ENCODE results near the gene UGT2A2. TPM values are rescaled to one million over a fixed set of nuclear protein-coding genes. Genes with fewer than 3 reads are reported as not detected.
"Not testable (repeated sequence)": the region's sequence is repeated elsewhere in the genome, so short reads cannot be mapped to it uniquely, and the experiment has no call there.

Gene UGT2A2
- total RNA-seq (not detected), polyA plus RNA-seq (not detected)

DNA sequence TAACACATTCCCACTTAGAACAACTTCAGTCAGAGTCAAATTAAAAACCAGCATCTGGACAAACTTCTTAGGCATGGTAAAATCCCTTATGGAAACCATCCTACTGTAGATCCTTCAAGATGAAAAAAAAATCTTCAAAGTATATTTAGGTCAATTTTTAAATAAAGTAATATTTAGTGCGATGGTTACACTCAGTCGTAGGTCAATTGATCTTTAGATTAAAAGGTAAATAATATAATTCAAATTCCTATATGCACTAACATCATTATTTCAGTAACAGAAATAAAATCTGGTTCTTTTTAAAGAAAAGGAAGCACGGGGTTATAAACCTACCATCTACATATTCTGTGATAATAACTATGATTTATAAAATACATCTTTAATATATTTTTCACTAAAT, at the start of gene UGT2A2:
Gene UGT2A2, minus strand, starts transcription at position 101 of the 400 bp plus-strand sequence. Its CDS starts 2 bp downstream, at position 99.
- intact Hi-C loops (cut with DNase I) = no loop called here
- no peaks in the 10 kb centered on the region for H3K4me1 ChIP-seq
- 91 to 95% methylated on average over 3 of the region's 3 CpGs for WGBS, 2 donors
- DNase-seq = no peak
- H3K36me3 ChIP-seq = no peaks in the 10 kb centered on the region
- no peak within 1 kb of the TSS for H3K4me3 ChIP-seq
- H3K9me3 ChIP-seq = no peaks in the 10 kb centered on the region
- TF ChIP-seq CTCF (IDR thresholded peaks at IDR 0.05) = no peak
- no peak for TF ChIP-seq POLR2AphosphoS5 (IDR thresholded peaks at IDR 0.05)
- TF ChIP-seq POLR2A (IDR thresholded peaks at IDR 0.05) = no peak
- TF ChIP-seq EP300 (IDR thresholded peaks at IDR 0.05) = no peak
- no peak within 1 kb of the TSS for H3K27ac ChIP-seq
- H3K27me3 ChIP-seq = no peaks in the 10 kb centered on the region

DNA sequence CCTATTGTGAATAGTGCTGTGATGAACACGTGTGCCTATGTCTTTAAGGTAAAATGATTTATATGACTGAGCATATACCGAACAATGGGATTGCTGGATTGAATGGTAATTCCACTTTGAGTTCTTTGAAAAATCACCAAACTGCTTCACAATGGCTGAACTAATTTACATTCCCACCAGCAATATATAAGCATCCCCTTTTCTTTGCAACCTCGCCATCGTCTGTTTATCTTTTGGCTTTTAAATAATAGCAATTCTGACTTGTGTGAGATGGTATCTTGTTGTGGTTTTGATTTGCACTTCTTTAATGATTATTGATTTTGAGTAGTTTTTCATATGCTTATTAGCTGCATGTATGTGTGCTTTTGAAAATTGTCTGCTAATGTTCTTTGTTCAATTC, 45.4 kb upstream of the UGT2A2 start:
- Histone ChIP-seq H3K36me3 (no peaks in the 10 kb centered on the region), H3K4me3 (no peak overlapping the region), H3K4me1 (no peaks in the 10 kb centered on the region), H3K27me3 (no peaks in the 10 kb centered on the region), H3K27ac (no peak overlapping the region), H3K9me3 (no peaks in the 10 kb centered on the region)
- no peak for DNase-seq
- WGBS, 2 donors = 61 to 66% methylated on average over 4 of the region's 4 CpGs
- TF ChIP-seq POLR2AphosphoS5 (IDR thresholded peaks at IDR 0.05) = no peak
- no peak for TF ChIP-seq EP300 (IDR thresholded peaks at IDR 0.05)
- TF ChIP-seq POLR2A (IDR thresholded peaks at IDR 0.05) = no peak
- no peak for TF ChIP-seq CTCF (IDR thresholded peaks at IDR 0.05)
- intact Hi-C loops (cut with DNase I) = no loop called here

DNA sequence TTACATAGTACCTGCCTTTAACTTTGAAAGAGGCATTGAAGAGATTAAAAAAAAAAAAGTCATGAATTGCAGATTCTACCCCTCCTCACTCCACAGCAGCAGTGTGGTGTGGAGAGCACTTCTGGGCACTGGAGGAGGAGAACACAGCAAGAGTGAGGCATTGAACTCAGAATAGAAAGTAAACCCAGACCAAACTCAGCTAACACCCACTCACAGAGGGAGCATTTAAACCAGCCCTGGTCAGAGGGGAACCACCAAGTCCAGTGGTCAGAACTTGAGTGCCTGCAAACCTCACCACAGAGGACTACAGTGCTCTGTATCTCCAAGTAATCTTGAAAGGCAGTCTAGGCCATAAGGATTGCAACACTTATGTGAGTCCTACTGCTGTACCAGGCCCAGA, 29.2 kb upstream of the UGT2A2 start:
- Histone ChIP-seq H3K27me3 (no peaks in the 10 kb centered on the region), H3K27ac (no peak overlapping the region), H3K4me3 (no peak overlapping the region), H3K36me3 (no peaks in the 10 kb centered on the region), H3K9me3 (no peaks in the 10 kb centered on the region), H3K4me1 (no peaks in the 10 kb centered on the region)
- TF ChIP-seq POLR2A (IDR thresholded peaks at IDR 0.05) = no peak
- no peak for TF ChIP-seq CTCF (IDR thresholded peaks at IDR 0.05)
- no peak for TF ChIP-seq EP300 (IDR thresholded peaks at IDR 0.05)
- no peak for TF ChIP-seq POLR2AphosphoS5 (IDR thresholded peaks at IDR 0.05)
- intact Hi-C loops (cut with DNase I) = no loop called here
- no peak for DNase-seq

DNA sequence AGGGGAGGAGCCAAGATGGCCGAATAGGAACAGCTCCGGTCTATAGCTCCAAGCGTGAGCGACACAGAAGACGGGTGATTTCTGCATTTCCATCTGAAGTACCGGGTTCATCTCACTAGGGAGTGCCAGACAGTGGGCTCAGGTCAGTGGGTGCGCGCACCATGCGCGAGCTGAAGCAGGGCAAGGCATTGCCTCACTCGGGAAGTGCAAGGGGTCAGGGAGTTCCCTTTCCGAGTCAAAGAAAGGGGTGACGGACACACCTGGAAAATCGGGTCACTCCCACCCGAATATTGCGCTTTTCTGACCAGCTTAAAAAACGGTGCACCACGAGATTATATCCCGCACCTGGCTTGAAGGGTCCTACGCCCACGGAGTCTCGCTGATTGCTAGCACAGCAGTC, 24.6 kb upstream of the UGT2A2 start:
- H3K27ac ChIP-seq; H3K27me3 ChIP-seq; H3K4me3 ChIP-seq; H3K4me1 ChIP-seq; DNase-seq; H3K36me3 ChIP-seq; H3K9me3 ChIP-seq; intact Hi-C loops (cut with DNase I): not testable (repeated sequence)
- 86 to 96% methylated on average over 22 of the region's 22 CpGs for WGBS, 2 donors

DNA sequence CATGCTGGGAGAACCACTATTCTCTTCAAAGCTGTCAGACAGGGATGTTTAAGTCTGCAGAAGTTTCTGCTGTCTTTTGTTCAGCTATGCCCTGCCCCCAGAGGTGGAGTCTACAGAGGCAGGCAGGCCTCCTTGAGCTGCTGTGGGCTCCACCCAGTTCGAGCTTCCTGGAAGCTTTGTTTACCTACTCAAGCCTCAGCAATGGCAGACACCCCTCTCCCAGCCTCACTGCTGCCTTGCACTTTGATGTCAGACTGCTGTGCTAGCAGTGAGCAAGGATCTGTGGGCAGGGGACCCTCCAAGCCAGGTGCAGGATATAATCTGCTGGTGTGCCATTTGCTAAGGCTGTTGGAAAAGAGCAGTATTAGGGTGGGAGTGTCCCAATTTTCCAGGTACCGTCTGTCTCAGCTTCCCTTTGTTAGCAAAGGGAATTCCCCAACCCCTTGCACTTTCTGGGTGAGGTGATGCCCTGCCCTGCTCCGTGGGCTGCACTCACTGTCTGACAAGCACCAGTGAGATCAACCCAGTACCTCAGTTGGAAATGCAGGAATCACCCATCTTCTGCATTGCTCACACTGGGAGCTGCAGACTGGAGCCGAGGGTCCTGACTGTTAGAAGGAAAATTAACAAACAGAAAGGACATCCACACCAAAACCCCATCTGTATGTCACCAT, 21.8 kb upstream of the UGT2A2 start:
- DNase-seq; H3K27ac ChIP-seq; H3K27me3 ChIP-seq; H3K4me3 ChIP-seq; H3K36me3 ChIP-seq; H3K4me1 ChIP-seq; intact Hi-C loops (cut with DNase I); H3K9me3 ChIP-seq: not testable (repeated sequence)
- WGBS, 2 donors = 51 to 73% methylated on average over 4 of the region's 4 CpGs

DNA sequence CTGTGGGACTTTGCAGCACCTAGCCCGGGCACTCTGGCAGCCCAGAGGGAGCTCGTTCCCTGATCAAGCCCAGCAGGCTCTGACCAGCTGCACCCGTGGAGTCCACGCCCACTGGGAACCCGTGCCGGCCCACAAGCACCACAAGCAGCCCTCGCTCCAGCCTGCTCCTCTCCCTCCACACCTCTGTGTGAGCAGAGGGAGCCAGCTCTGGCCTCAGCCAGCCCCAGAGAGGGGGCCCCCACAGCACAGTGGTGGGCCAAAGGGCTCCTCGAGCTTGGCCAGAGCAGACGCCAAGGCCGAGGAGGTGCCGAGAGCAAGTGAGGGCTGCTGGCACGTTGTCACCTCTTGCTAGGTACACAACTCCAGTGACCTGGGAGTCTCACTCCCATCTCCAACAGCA, 18.7 kb upstream of the UGT2A2 start:
- WGBS, 2 donors = 85 to 91% methylated on average over 12 of the region's 12 CpGs
- Histone ChIP-seq H3K27ac (no peak overlapping the region), H3K27me3 (no peaks in the 10 kb centered on the region), H3K36me3 (no peaks in the 10 kb centered on the region), H3K9me3 (peaks cover 0 to 3% (median 0%) of the 10 kb centered on the region in 4 donors), H3K4me3 (no peak overlapping the region), H3K4me1 (no peaks in the 10 kb centered on the region)
- TF ChIP-seq EP300 (IDR thresholded peaks at IDR 0.05) (no peak), POLR2AphosphoS5 (IDR thresholded peaks at IDR 0.05) (no peak), CTCF (IDR thresholded peaks at IDR 0.05) (no peak), POLR2A (IDR thresholded peaks at IDR 0.05) (no peak)
- intact Hi-C loops (cut with DNase I) = no loop called here
- DNase-seq = no peak
